Activated CD8-positive, alpha-beta T cell treated with anti-CD3 and anti-CD28 coated beads, Interleukin-2, amount 10 ng/mL, durations not matched to agents 7 days and 5 days (primary cell): ENCODE measurements around the gene LSM3. TPM values are rescaled to one million over a fixed set of nuclear protein-coding genes. Genes with fewer than 3 reads are reported as not detected.

Experiments
- ATAC-seq: fragments of 150-1000 bp; cut with Tn5 transposase; one replicate; pipeline ENCODE4 v1.10.0; 2021; ENCODE audit warnings: moderate library complexity
- CTCF ChIA-PET: fragments of 350-600 bp; sonication (Branson Sonifier 250); formaldehyde crosslinking; loops from one replicate; lab custom pipeline; 2021; ENCODE audit warnings: antibody characterized with exemption; lab: Charles Lee
- POLR2A ChIA-PET: fragments of 350-600 bp; sonication (Branson Sonifier 250); formaldehyde crosslinking; loops from one replicate; lab custom pipeline; 2021; ENCODE audit warnings: antibody characterized with exemption; lab: Charles Lee
- DNase-seq: peaks from one replicate; pipeline ENCODE4 v3.0.0-alpha.2; 2020
- H3K27ac Mint-ChIP-seq: one replicate; pipeline ENCODE4 v1.8.0; 2021; ENCODE audit warnings: mild to moderate bottlenecking, mixed read lengths
- H3K27me3 Mint-ChIP-seq: one replicate; pipeline ENCODE4 v1.8.0; 2021; ENCODE audit warnings: low read depth, mixed read lengths
- H3K36me3 Mint-ChIP-seq: one replicate; pipeline ENCODE4 v1.8.0; 2021; ENCODE audit warnings: low read depth, mixed read lengths
- H3K4me1 Mint-ChIP-seq: one replicate; pipeline ENCODE4 v1.8.0; 2021; ENCODE audit warnings: low read depth, mixed read lengths
- H3K4me3 Mint-ChIP-seq: one replicate; pipeline ENCODE4 v1.8.0; 2021; ENCODE audit warnings: mild to moderate bottlenecking, mixed read lengths
- H3K9me3 Mint-ChIP-seq: one replicate; pipeline ENCODE4 v1.8.0; 2022; ENCODE audit warnings: mixed read lengths; ENCODE audit not compliant: insufficient read depth
- total RNA-seq, 2 experiments: library from RNA; stranded (reverse); gene quantifications; one replicate each; pipeline ENCODE4 v1.2.3, GENCODE V29; 2021

LSM3 gene
- total RNA-seq, 2 experiments from 2014 or later = 19.2 to 20.2 TPM

GRCh38 chr3:14210843-14211594 is 32.4 kb downstream of the LSM3 start:
- no peaks in the 10 kb centered on the region for H3K9me3 Mint-ChIP-seq
- DNase-seq = no peak
- H3K4me1 Mint-ChIP-seq = no peaks in the 10 kb centered on the region
- no peak overlapping the region for H3K27ac Mint-ChIP-seq
- H3K4me3 Mint-ChIP-seq = no peak overlapping the region
- no peak for ATAC-seq
- POLR2A ChIA-PET = no interaction called here
- CTCF ChIA-PET = interaction anchor here (0.8 to 3.0 kb wide), 3 partner anchors 7 to 298 kb away, joined by 3 to 24 read pairs (median 3); no protein-coding TSS in a partner anchor
- H3K36me3 Mint-ChIP-seq = no peaks in the 10 kb centered on the region
- H3K27me3 Mint-ChIP-seq = no peaks in the 10 kb centered on the region

GRCh38 chr3:14211621-14212020 is 33.0 kb downstream of the LSM3 start:
- H3K27ac Mint-ChIP-seq = no peak overlapping the region
- ATAC-seq = no peak
- no peak for DNase-seq
- ChIA-PET CTCF (interaction anchor here (0.8 to 3.0 kb wide), 3 partner anchors 8 to 297 kb away, joined by 3 to 24 read pairs (median 3); no protein-coding TSS in a partner anchor), POLR2A (interaction anchor here (0.7 kb wide), 1 partner anchor 33 kb away, joined by 3 read pairs; the partner anchor contains the start of gene LSM3)
- no peaks in the 10 kb centered on the region for H3K9me3 Mint-ChIP-seq
- H3K27me3 Mint-ChIP-seq = no peaks in the 10 kb centered on the region
- H3K4me3 Mint-ChIP-seq = no peak overlapping the region
- no peaks in the 10 kb centered on the region for H3K36me3 Mint-ChIP-seq
- H3K4me1 Mint-ChIP-seq = no peaks in the 10 kb centered on the region

GRCh38 chr3:14212032-14212431 is 33.4 kb downstream of the LSM3 start:
- H3K9me3 Mint-ChIP-seq = no peaks in the 10 kb centered on the region
- POLR2A ChIA-PET = interaction anchor here (0.7 kb wide), 1 partner anchor 33 kb away, joined by 3 read pairs; the partner anchor contains the start of gene LSM3
- CTCF ChIA-PET = interaction anchor here (3.0 kb wide), 1 partner anchor 8 kb away, joined by 24 read pairs; no protein-coding TSS in a partner anchor

GRCh38 chr3:14213066-14213774 is 34.6 kb downstream of the LSM3 start:
- peaks cover 2% of the 10 kb centered on the region for H3K27me3 Mint-ChIP-seq
- ChIA-PET POLR2A (no interaction called here), CTCF (interaction anchor here (3.0 kb wide), 1 partner anchor 9 kb away, joined by 24 read pairs; no protein-coding TSS in a partner anchor)
- H3K4me1 Mint-ChIP-seq = no peaks in the 10 kb centered on the region
- no peak overlapping the region for H3K27ac Mint-ChIP-seq
- ATAC-seq (no peak), DNase-seq (no peak)
- H3K9me3 Mint-ChIP-seq = no peaks in the 10 kb centered on the region
- H3K4me3 Mint-ChIP-seq = no peak overlapping the region
- H3K36me3 Mint-ChIP-seq = no peaks in the 10 kb centered on the region

More at GRCh38 chr3:14212032-14212431, 33.4 kb downstream of the LSM3 start:
- DNase-seq (no peak), ATAC-seq (no peak)
- Mint-ChIP-seq H3K4me3 (no peak overlapping the region), H3K27ac (no peak overlapping the region), H3K27me3 (no peaks in the 10 kb centered on the region), H3K36me3 (no peaks in the 10 kb centered on the region), H3K4me1 (no peaks in the 10 kb centered on the region)

- Mint-ChIP-seq H3K4me1 (no peaks in the 10 kb centered on the region), H3K4me3 (no peak overlapping the region), H3K9me3 (no peaks in the 10 kb centered on the region), H3K27ac (no peak overlapping the region), H3K36me3 (no peaks in the 10 kb centered on the region), H3K27me3 (peaks cover 2% of the 10 kb centered on the region)
- POLR2A ChIA-PET = no interaction called here
- ATAC-seq (no peak), DNase-seq (no peak)
- CTCF ChIA-PET = interaction anchor here (1.5 to 2.3 kb wide), 2 partner anchors 11 to 40 kb away, joined by 3 to 10 read pairs; no protein-coding TSS in a partner anchor
Observed at GRCh38 chr3:14214764-14215163, 36.1 kb downstream of the LSM3 start.

- Mint-ChIP-seq H3K36me3 (peaks cover 2% of the 10 kb centered on the region), H3K27me3 (peaks cover 2% of the 10 kb centered on the region), H3K27ac (no peak overlapping the region), H3K9me3 (peaks cover 8% of the 10 kb centered on the region), H3K4me1 (no peaks in the 10 kb centered on the region), H3K4me3 (no peak overlapping the region)
- ATAC-seq = no peak
- DNase-seq = peak; percentile 2
- ChIA-PET CTCF (interaction anchor here (1.5 to 2.3 kb wide), 2 partner anchors 13 to 41 kb away, joined by 3 to 10 read pairs; no protein-coding TSS in a partner anchor), POLR2A (no interaction called here)
Observed at GRCh38 chr3:14216257-14217048, 37.8 kb downstream of the LSM3 start.

GRCh38 chr3:14218355-14218754 is 39.7 kb downstream of the LSM3 start:
- no peak overlapping the region for H3K27ac Mint-ChIP-seq
- no peak overlapping the region for H3K4me3 Mint-ChIP-seq
- peaks cover 7% of the 10 kb centered on the region for H3K27me3 Mint-ChIP-seq
- H3K4me1 Mint-ChIP-seq = no peaks in the 10 kb centered on the region
- H3K36me3 Mint-ChIP-seq = peaks cover 2% of the 10 kb centered on the region
- peaks cover 8% of the 10 kb centered on the region for H3K9me3 Mint-ChIP-seq
- ChIA-PET POLR2A (no interaction called here), CTCF (interaction anchor here (0.7 kb wide), 1 partner anchor 15 kb away, joined by 3 read pairs; no protein-coding TSS in a partner anchor)
- ATAC-seq (no peak), DNase-seq (no peak)

GRCh38 chr3:14220933-14221332 is 42.3 kb downstream of the LSM3 start:
- H3K4me3 Mint-ChIP-seq = no peak overlapping the region
- ChIA-PET CTCF (no interaction called here), POLR2A (no interaction called here)
- peaks cover 10% of the 10 kb centered on the region for H3K27me3 Mint-ChIP-seq
- no peak for ATAC-seq
- no peaks in the 10 kb centered on the region for H3K4me1 Mint-ChIP-seq
- H3K27ac Mint-ChIP-seq = no peak overlapping the region
- peaks cover 8% of the 10 kb centered on the region for H3K9me3 Mint-ChIP-seq
- no peak for DNase-seq
- H3K36me3 Mint-ChIP-seq = peaks cover 2% of the 10 kb centered on the region

GRCh38 chr3:14221902-14222301 is 43.3 kb downstream of the LSM3 start:
- H3K9me3 Mint-ChIP-seq = peaks cover 8% of the 10 kb centered on the region
- no peaks in the 10 kb centered on the region for H3K4me1 Mint-ChIP-seq
- peaks cover 13% of the 10 kb centered on the region for H3K27me3 Mint-ChIP-seq
- no peak overlapping the region for H3K4me3 Mint-ChIP-seq
- ChIA-PET CTCF (interaction anchor here (3.3 kb wide), 1 partner anchor 18 kb away, joined by 13 read pairs; no protein-coding TSS in a partner anchor), POLR2A (no interaction called here)
- ATAC-seq (no peak), DNase-seq (no peak)
- H3K27ac Mint-ChIP-seq = no peak overlapping the region
- H3K36me3 Mint-ChIP-seq = peaks cover 2% of the 10 kb centered on the region

GRCh38 chr3:14222457-14222856 is 43.8 kb downstream of the LSM3 start:
- no peaks in the 10 kb centered on the region for H3K4me1 Mint-ChIP-seq
- ChIA-PET CTCF (interaction anchor here (3.3 kb wide), 1 partner anchor 19 kb away, joined by 13 read pairs; no protein-coding TSS in a partner anchor), POLR2A (no interaction called here)
- DNase-seq (no peak), ATAC-seq (no peak)
- H3K36me3 Mint-ChIP-seq = peaks cover 2% of the 10 kb centered on the region
- H3K9me3 Mint-ChIP-seq = peaks cover 8% of the 10 kb centered on the region
- no peak overlapping the region for H3K27ac Mint-ChIP-seq
- peaks cover 13% of the 10 kb centered on the region for H3K27me3 Mint-ChIP-seq
- no peak overlapping the region for H3K4me3 Mint-ChIP-seq
